ENCODE results near the gene CHID1. TPM values are rescaled to one million over a fixed set of nuclear protein-coding genes. Genes with fewer than 3 reads are reported as not detected.
A peak's percentile ranks its signal among the peaks of the same experiment; 100 is the strongest.

The CHID1 gene
- total RNA-seq, 1 donor: 42.3 TPM

DNA sequence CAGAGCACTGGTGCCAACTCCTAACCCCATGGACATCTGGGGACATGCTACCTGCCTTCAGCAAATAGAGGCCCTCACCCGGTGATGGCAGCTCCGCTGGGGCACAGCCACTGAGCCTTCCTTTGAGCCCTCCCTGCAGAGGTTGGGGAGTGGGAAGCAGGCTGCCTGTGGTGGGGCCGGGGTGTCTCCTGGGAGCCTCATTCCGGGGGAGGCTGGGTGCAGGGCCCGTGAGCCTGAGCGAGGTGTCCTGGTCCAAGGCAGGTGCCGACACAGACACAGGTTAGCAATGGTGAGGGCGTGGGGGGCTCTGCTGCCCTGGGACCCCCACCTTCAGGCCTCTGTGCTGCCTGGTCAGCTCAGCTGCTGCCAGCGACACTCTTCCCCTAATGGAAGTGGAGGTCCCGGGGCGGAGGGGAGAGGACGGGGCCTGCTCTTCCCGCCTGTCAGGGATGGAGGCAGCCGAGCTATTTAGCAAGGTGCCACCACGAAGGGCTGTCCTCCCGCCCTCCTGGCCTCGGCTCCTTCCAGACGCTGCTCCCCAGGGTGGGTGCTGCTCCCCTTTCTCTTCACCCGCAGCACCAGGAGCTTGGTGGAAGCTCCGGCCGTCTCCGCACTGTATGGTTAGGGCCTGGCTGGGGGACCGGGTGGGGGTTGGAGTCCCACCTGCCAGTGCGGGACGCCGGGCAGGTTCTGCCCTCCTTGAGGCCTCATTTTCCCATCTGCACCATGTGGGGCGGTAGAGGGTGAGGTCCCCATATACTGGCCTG is 56.7 kb downstream of the CHID1 start:
- no peak for TF ChIP-seq CTCF (IDR thresholded peaks at IDR 0.05; ENCODE audit: insufficient read depth, low read depth, low read length)
- DNase-seq (ENCODE audit: low read depth): no peak

GRCh38 chr11:852762-853161 is 57.8 kb downstream of the CHID1 start:
- no peak for DNase-seq (ENCODE audit: low read depth)
- no peak for TF ChIP-seq CTCF (IDR thresholded peaks at IDR 0.05; ENCODE audit: insufficient read depth, low read depth, low read length)
- no peak overlapping the region for H3K4me3 ChIP-seq (ENCODE audit: low read depth, low read length)

More for the DNA sequence above, 56.7 kb downstream of the CHID1 start:
- no peak overlapping the region for H3K4me3 ChIP-seq (ENCODE audit: low read depth, low read length)

DNA sequence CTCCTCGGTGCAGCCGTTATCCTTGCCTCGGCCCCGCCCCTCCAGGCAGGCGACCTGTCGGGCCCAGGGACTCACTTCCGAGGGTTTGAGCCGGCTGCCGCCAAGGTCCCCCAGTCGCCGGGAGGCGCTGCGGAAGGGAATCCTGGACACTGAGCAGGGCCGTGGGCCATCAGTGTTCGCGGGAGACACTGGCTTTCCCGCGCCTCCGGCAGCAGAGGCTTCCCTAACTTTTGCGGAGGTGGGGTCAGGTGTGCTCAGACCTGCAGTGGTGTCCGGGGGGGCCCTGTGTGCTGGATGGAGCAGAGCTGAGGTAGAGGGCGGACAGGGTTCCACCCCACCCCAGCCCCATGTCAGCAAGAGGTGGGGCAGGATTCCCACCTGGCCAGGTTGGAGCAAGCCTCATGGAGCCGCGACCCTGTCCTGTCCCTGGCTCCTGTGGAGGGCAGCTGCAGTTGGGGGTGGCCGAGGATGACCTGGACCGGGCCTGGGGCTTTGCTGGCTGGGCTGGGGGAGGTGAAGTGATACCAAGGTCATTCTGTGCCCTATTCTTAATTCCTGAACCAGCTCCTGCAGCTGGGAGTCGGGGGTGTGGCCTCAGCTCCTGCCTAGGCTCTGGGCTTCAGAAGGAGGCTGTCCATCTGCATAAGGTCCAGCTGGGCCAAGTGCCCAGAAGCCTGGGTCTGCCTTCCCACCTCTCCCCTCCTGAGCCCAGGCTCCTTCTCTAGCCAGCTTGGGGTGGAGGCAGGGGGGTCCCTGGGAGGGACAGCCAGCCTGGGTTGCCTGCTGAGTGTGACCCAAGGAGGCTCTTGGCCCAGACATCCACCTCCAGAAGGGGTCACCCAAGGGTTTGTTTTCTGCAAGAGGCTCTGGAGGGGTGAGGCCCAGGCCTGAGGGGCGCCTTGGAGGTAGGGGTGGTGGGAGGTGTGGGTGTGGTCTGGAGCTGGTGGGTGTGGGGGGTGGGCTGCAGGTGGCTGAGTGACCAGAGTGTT is 59.5 kb downstream of the CHID1 start:
- no peak overlapping the region for H3K4me3 ChIP-seq (ENCODE audit: low read depth, low read length)
- DNase-seq (ENCODE audit: low read depth): no peak
- TF ChIP-seq CTCF (IDR thresholded peaks at IDR 0.05; ENCODE audit: insufficient read depth, low read depth, low read length): peak; percentile 16

GRCh38 chr11:849951-850774 is 60.4 kb downstream of the CHID1 start:
- no peak for DNase-seq (ENCODE audit: low read depth)
- peak overlapping the region; percentile 44 for H3K4me3 ChIP-seq (ENCODE audit: low read depth, low read length)

GRCh38 chr11:849104-849824 is 61.3 kb downstream of the CHID1 start:
- H3K4me3 ChIP-seq (ENCODE audit: low read depth, low read length): peak overlapping the region; percentile 54
- DNase-seq (ENCODE audit: low read depth): no peak
- TF ChIP-seq CTCF (IDR thresholded peaks at IDR 0.05; ENCODE audit: insufficient read depth, low read depth, low read length): no peak

More at GRCh38 chr11:849951-850774, 60.4 kb downstream of the CHID1 start:
- no peak for TF ChIP-seq CTCF (IDR thresholded peaks at IDR 0.05; ENCODE audit: insufficient read depth, low read depth, low read length)

All from fibroblast of villous mesenchyme (primary cell).